Spleen (tissue), 11 donors: ENCODE results near the gene TEFM. TPM values are rescaled to one million over a fixed set of nuclear protein-coding genes. Genes with fewer than 3 reads are reported as not detected.

ENCODE experiments used
- DNase-seq: peaks from one replicate; pipeline ENCODE4 v3.0.0-alpha.2; 2020
- H3K27ac ChIP-seq, 8 donors: fragments of 200-600 bp; sonication (generic) in 7 of 8; 1 replicate in 4 of 8; 2 replicates in 4 of 8; pipeline versions ENCODE4 v1.5.0 to v1.8.0; 2016 to 2021; ENCODE audit warnings: inconsistent platforms in 4 of 8, mild to moderate bottlenecking in 4 of 8, moderate library complexity in 1 of 8
- H3K27me3 ChIP-seq, 7 donors: fragments of 200-600 bp; sonication (generic) in 6 of 7; replicated peaks in 1 of 7; 1 replicate in 4 of 7; 2 replicates in 3 of 7; pipeline versions ENCODE4 v1.5.0 to v1.8.0; 2016 to 2021; ENCODE audit warnings: inconsistent platforms in 3 of 7, mild to moderate bottlenecking in 1 of 7
- H3K36me3 ChIP-seq, 6 donors: fragments of 200-600 bp; sonication (generic) in 5 of 6; 1 replicate in 4 of 6; 2 replicates in 2 of 6; pipeline versions ENCODE4 v1.5.0 to v1.8.0; 2016 to 2021; ENCODE audit warnings: inconsistent platforms in 2 of 6
- H3K4me1 ChIP-seq, 6 donors: fragments of 200-600 bp; sonication (generic) in 5 of 6; 1 replicate in 3 of 6; 2 replicates in 3 of 6; pipeline versions ENCODE4 v1.5.0 to v1.8.0; 2016 to 2021; ENCODE audit warnings: inconsistent platforms in 3 of 6
- H3K4me3 ChIP-seq, 8 donors: fragments of 200-600 bp; sonication (generic) in 7 of 8; 1 replicate in 4 of 8; 2 replicates in 4 of 8; pipeline versions ENCODE4 v1.5.0 to v1.8.0; 2016 to 2021; ENCODE audit warnings: inconsistent platforms in 4 of 8, mild to moderate bottlenecking in 4 of 8, moderate library complexity in 2 of 8
- H3K9me3 ChIP-seq, 8 donors: fragments of 200-600 bp; sonication (generic) in 7 of 8; 1 replicate in 4 of 8; 2 replicates in 4 of 8; pipeline versions ENCODE4 v1.5.0 to v1.8.0; 2016 to 2021; ENCODE audit warnings: inconsistent platforms in 4 of 8
- POLR2A ChIP-seq, 3 donors: fragments of 450-650 bp; IDR thresholded peaks; one replicate each; pipeline ENCODE4 v1.5.1; 2017; ENCODE audit warnings: antibody characterized with exemption in 3 of 3, mild to moderate bottlenecking in 1 of 3
- POLR2AphosphoS5 ChIP-seq, 3 donors: sonication (generic); formaldehyde crosslinking; IDR thresholded peaks; one replicate each; pipeline ENCODE4 v1.5.1; 2017; ENCODE audit warnings: antibody characterized with exemption in 3 of 3
- WGBS, 5 donors: extraction: QIAGEN DNeasy Blood & Tissue Kit in 3 of 5; methylation state at CpG; one replicate each; pipeline versions ENCODE4 v1.1.5 to v1.1.7; 2013 to 2018; 5-methylcytosine and 5-hydroxymethylcytosine counted together
- intact Hi-C: fragments of 100-400 bp; cut with DNase I; formaldehyde crosslinking; loops from one replicate; pipeline ENCODE4 v1.15.0; 2023; ENCODE audit warnings: low total_unique reads
- polyA plus RNA-seq, 3 donors: library from polyadenylated mRNA; stranded (reverse); fragments of 200-250 nt; gene quantifications; one replicate each; pipeline ENCODE4 v1.2.1, GENCODE V29; 2013
- total RNA-seq, 7 donors: library from RNA; depleted of rRNA in 3 of 7; stranded (reverse); fragments of >200 nt in 3 of 7; fragmentation: NEBNext Ultra II Directional in 4 of 7; extraction: Animal tissue kit (Norgen Biotek cat#: 25700) in 4 of 7; gene quantifications; one replicate each; pipeline versions ENCODE4 v1.1.0 to v1.2.1, GENCODE V29; 2016 to 2021
- TF ChIP-seq, protein P1 (sequence below), 11 experiments: fragments of 200-600 bp in 7 of 11; fragments of 450-650 bp in 4 of 11; sonication (generic) in 4 of 11; IDR thresholded peaks in 8 of 11; conservative IDR thresholded peaks in 3 of 11; 1 replicate in 7 of 11; 2 replicates in 4 of 11; pipeline versions ENCODE4 v1.4.0 to v1.8.0; 2016 to 2021; ENCODE audit warnings: antibody characterized with exemption in 11 of 11, inconsistent platforms in 4 of 11, mild to moderate bottlenecking in 1 of 11
- donor health status: healthy with polysubstance abuse.
- donor health status: DM: no; HTN: no; CAD: no; lungs with moderate emphysema.
- donor health status: DM: no; HTN: no; CAD: no.
- donor health status: Bipolar disorder and iron deficiency.
- donor health status: healthy.
- donor health status: DM: no; HTN: no; CAD: no.
- donor health status: DM: yes; HTN: yes; CAD: no.

TEFM gene
- total and polyA plus RNA-seq, 10 donors = 8.4 to 33.4 (median 17.2) TPM

DNA sequence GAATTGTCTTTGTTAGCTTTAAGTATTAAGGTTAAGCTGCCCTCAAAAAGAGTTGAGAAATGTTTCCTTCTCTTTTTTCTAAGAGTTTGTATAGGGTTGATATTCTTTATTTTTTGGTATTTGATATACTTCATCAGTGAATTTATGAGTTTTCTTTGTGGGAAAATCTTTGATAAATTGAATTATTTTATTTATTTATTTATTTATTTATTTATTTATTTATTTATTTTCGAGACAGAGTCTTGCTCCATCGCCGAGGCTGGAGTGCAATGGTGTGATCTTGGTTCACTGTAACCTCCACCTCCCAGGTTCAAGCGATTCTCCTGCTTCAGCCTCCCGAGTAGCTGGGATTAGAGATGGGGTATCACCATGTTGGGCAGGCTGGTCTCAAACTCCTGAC lies 19.9 kb downstream of the TEFM start:
- H3K4me1 ChIP-seq = no peaks in the 10 kb centered on the region
- TF ChIP-seq POLR2A (IDR thresholded peaks at IDR 0.05) (no peak), POLR2AphosphoS5 (IDR thresholded peaks at IDR 0.05) (no peak)
- TF ChIP-seq, protein P1, sequence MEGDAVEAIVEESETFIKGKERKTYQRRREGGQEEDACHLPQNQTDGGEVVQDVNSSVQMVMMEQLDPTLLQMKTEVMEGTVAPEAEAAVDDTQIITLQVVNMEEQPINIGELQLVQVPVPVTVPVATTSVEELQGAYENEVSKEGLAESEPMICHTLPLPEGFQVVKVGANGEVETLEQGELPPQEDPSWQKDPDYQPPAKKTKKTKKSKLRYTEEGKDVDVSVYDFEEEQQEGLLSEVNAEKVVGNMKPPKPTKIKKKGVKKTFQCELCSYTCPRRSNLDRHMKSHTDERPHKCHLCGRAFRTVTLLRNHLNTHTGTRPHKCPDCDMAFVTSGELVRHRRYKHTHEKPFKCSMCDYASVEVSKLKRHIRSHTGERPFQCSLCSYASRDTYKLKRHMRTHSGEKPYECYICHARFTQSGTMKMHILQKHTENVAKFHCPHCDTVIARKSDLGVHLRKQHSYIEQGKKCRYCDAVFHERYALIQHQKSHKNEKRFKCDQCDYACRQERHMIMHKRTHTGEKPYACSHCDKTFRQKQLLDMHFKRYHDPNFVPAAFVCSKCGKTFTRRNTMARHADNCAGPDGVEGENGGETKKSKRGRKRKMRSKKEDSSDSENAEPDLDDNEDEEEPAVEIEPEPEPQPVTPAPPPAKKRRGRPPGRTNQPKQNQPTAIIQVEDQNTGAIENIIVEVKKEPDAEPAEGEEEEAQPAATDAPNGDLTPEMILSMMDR (IDR thresholded peaks at IDR 0.05 in 8 of 11, conservative IDR thresholded peaks at IDR 0.05 in 3 of 11) = no peak
- no peaks in the 10 kb centered on the region for H3K9me3 ChIP-seq
- peaks cover 0 to 53% (median 0%) of the 10 kb centered on the region in 6 donors for H3K36me3 ChIP-seq
- 88 to 99% (median 93%) methylated on average over 5 of the region's 5 CpGs for WGBS, 5 donors
- no peaks in the 10 kb centered on the region for H3K27me3 ChIP-seq
- no peak overlapping the region for H3K27ac ChIP-seq
- H3K4me3 ChIP-seq = no peak overlapping the region
- no peak for DNase-seq
- intact Hi-C loops = no loop called here

DNA sequence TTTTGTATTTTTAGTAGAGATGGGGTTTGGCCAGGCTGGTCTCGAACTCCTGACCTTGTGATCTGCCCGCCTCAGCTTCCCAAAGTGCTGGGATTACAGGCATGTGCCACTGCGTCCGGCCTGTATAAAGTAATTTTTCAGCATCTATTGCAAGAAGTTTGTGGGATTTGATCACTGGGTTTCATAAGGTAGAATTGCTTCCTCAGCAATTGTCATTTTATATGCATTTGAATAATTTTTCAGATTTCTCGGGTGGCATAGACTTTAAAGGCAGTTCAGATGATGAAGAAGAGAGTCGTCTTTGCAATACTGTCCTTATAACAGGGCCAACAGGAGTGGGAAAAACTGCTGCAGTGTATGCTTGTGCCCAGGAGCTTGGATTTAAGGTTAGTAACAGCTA lies 37.0 kb downstream of the TEFM start:
- TF ChIP-seq POLR2A (IDR thresholded peaks at IDR 0.05) (no peak), POLR2AphosphoS5 (IDR thresholded peaks at IDR 0.05) (no peak)
- TF ChIP-seq, protein P1 (IDR thresholded peaks at IDR 0.05 in 8 of 11, conservative IDR thresholded peaks at IDR 0.05 in 3 of 11) = no peak
- 95 to 98% (median 98%) methylated on average over 6 of the region's 6 CpGs for WGBS, 5 donors
- DNase-seq = no peak
- Histone ChIP-seq H3K36me3 (peaks cover 0 to 81% (median 3%) of the 10 kb centered on the region in 6 donors), H3K27me3 (no peaks in the 10 kb centered on the region), H3K4me1 (no peaks in the 10 kb centered on the region), H3K4me3 (no peak overlapping the region), H3K9me3 (no peaks in the 10 kb centered on the region), H3K27ac (no peak overlapping the region)
- intact Hi-C loops = no loop called here

DNA sequence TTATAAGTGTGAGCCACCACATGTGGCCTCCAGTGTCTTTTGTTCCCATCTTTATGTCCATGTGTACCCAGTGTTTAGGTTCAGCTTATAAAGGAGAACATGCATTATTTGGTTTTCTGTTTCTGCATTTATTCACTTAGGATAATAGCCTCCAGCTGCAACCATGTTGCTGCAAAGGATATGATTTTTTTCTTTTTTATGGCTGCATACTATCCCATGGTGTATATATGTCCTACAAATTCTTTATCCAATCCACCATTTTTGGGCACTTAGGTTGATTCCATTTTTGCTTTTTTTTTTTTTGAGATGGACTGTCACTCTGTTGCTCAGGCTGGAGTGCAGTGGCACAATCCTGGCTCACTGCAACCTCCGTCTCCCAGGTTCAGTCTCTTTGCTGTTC lies 41.4 kb downstream of the TEFM start:
- no peak overlapping the region for H3K4me3 ChIP-seq
- intact Hi-C loops = no loop called here
- TF ChIP-seq POLR2A (IDR thresholded peaks at IDR 0.05) = no peak
- TF ChIP-seq, protein P1 (IDR thresholded peaks at IDR 0.05 in 8 of 11, conservative IDR thresholded peaks at IDR 0.05 in 3 of 11) = no peak
- TF ChIP-seq POLR2AphosphoS5 (IDR thresholded peaks at IDR 0.05) = no peak
- peaks cover 0 to 84% (median 3%) of the 10 kb centered on the region in 6 donors for H3K36me3 ChIP-seq
- H3K4me1 ChIP-seq = no peaks in the 10 kb centered on the region
- no peak overlapping the region for H3K27ac ChIP-seq
- WGBS, 5 donors = 92 to 100% (median 100%) methylated on average over 1 of the region's 1 CpG
- DNase-seq = no peak
- no peaks in the 10 kb centered on the region for H3K27me3 ChIP-seq
- H3K9me3 ChIP-seq = no peaks in the 10 kb centered on the region

GRCh38 chr17:30858556-30859250 lies 47.3 kb downstream of the TEFM start:
- no peak for TF ChIP-seq POLR2AphosphoS5 (IDR thresholded peaks at IDR 0.05)
- TF ChIP-seq, protein P1 (IDR thresholded peaks at IDR 0.05 in 8 of 11, conservative IDR thresholded peaks at IDR 0.05 in 3 of 11) = no peak
- no peak for TF ChIP-seq POLR2A (IDR thresholded peaks at IDR 0.05)

More at GRCh38 chr17:30858556-30859250, 47.3 kb downstream of the TEFM start:
- intact Hi-C loops = no loop called here
- Histone ChIP-seq H3K4me3 (no peak overlapping the region), H3K4me1 (no peaks in the 10 kb centered on the region), H3K36me3 (peaks cover 0 to 93% (median 13%) of the 10 kb centered on the region in 6 donors), H3K27ac (no peak overlapping the region), H3K27me3 (no peaks in the 10 kb centered on the region), H3K9me3 (no peaks in the 10 kb centered on the region)
- 94 to 99% (median 95%) methylated on average over 9 of the region's 9 CpGs for WGBS, 5 donors
- DNase-seq = no peak
